SK-N-MC (cell line): ENCODE data around the gene TUBD1.

Source experiments
- EZH2 ChIP-seq: fragments of 200-600 bp; sonication (generic); IDR thresholded peaks from one replicate; pipeline ENCODE4 v1.6.1; 2017; ENCODE audit warnings: antibody characterized with exemption
- POLR2AphosphoS5 ChIP-seq: IDR thresholded peaks from 2 replicates; pipeline ENCODE4 v1.6.1; 2012; ENCODE audit warnings: mild to moderate bottlenecking, low read depth, low read length, borderline replicate concordance

DNA sequence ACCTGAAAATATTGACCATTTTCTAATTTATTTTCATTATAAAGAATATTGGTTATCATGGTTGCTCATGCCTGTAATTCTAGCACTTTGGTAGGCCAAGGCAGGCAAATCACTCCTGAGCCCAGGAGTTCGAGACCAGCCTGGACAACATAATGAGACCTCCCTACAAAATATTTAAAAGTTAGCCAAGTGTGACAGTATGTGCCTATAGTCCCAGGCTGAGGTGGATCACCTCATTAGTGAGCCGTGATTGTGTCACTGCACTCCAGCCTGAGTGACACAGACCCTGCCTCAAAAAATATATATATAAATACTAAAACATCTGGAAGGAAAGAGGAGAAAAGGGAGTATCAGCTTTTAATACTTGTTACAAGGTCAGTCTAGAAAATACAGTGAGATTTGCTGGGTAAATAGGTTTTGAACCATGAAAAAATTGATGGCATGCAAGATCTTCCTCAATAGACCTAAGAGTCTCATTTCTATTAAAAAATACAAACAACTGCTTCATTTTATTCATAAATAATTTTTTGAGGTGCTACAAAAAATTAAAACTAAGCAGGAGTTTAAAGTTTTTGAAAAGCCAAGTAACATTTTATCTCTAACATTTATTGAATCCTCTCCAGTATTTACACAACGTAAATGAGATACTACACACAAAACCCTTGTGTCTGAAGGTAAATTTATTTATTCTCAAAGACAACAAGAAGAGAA lies 47.7 kb downstream of the TUBD1 start:
- no peak for TF ChIP-seq POLR2AphosphoS5
- no peak for TF ChIP-seq EZH2
